Hepatocyte (in vitro differentiated cells): ENCODE data around the gene SKP1. TPM values are rescaled to one million over a fixed set of nuclear protein-coding genes. Genes with fewer than 3 reads are reported as not detected.
A peak's percentile ranks its signal among the peaks of the same experiment; 100 is the strongest.

Experiments
- DNase-seq: peaks from one replicate; pipeline ENCODE4 v3.0.0-alpha.2; 2016; ENCODE audit warnings: low spot score
- H2AFZ ChIP-seq: fragments of 200-600 bp; sonication (generic); 2 replicates; pipeline ENCODE4 v1.6.0; 2016; ENCODE audit warnings: antibody characterized with exemption, mild to moderate bottlenecking
- H3K27ac ChIP-seq: fragments of 200-600 bp; sonication (generic); 2 replicates; pipeline ENCODE4 v1.5.1; 2016; ENCODE audit warnings: mild to moderate bottlenecking
- H3K27me3 ChIP-seq: fragments of 200-600 bp; sonication (generic); 2 replicates; pipeline ENCODE4 v1.6.1; 2016
- H3K36me3 ChIP-seq: fragments of 200-600 bp; sonication (generic); replicated peaks from 2 replicates; pipeline ENCODE4 v1.5.1; 2016; ENCODE audit warnings: low read depth; ENCODE audit not compliant: insufficient read depth
- H3K4me1 ChIP-seq: fragments of 200-600 bp; sonication (generic); 2 replicates; pipeline ENCODE4 v1.5.1; 2016; ENCODE audit warnings: mild to moderate bottlenecking, moderate library complexity; ENCODE audit not compliant: insufficient read depth
- H3K4me2 ChIP-seq: fragments of 200-600 bp; sonication (generic); 2 replicates; pipeline ENCODE4 v1.6.0; 2016
- H3K4me3 ChIP-seq: fragments of 200-600 bp; sonication (generic); 2 replicates; pipeline ENCODE4 v1.5.1; 2016; ENCODE audit warnings: mild to moderate bottlenecking
- H3K79me2 ChIP-seq: fragments of 200-600 bp; sonication (generic); 2 replicates; pipeline ENCODE4 v1.6.0; 2017; ENCODE audit warnings: mild to moderate bottlenecking
- H3K9me2 ChIP-seq: fragments of 200-600 bp; sonication (generic); replicated peaks from 2 replicates; pipeline ENCODE4 v1.6.0; 2017; ENCODE audit warnings: mild to moderate bottlenecking; ENCODE audit not compliant: insufficient read depth
- H3K9me3 ChIP-seq: fragments of 200-600 bp; sonication (generic); 2 replicates; pipeline ENCODE4 v1.5.1; 2016; ENCODE audit warnings: low read depth, mild to moderate bottlenecking
- H4K20me1 ChIP-seq: fragments of 200-600 bp; sonication (generic); 2 replicates; pipeline ENCODE4 v1.6.0; 2016; ENCODE audit warnings: mild to moderate bottlenecking; ENCODE audit not compliant: insufficient read depth, poor library complexity, severe bottlenecking
- EZH2 ChIP-seq: fragments of 200-600 bp; sonication (generic); IDR thresholded peaks from 2 replicates; pipeline ENCODE4 v1.6.1; 2016; ENCODE audit warnings: antibody characterized with exemption, mild to moderate bottlenecking, borderline replicate concordance
- EZH2phosphoT487 ChIP-seq: fragments of 200-600 bp; sonication (generic); IDR thresholded peaks from one replicate; pipeline ENCODE4 v1.6.1; 2018; ENCODE audit warnings: antibody characterized with exemption, mild to moderate bottlenecking, low read depth, moderate library complexity; ENCODE audit not compliant: unreplicated experiment, severe bottlenecking
- WGBS: methylation state at CpG from one replicate; pipeline ENCODE4 v1.1.6; 2016; ENCODE audit warnings: low lambda C conversion rate; ENCODE audit errors: missing lambda C conversion rate; 5-methylcytosine and 5-hydroxymethylcytosine counted together
- polyA plus RNA-seq: library from polyadenylated mRNA; unstranded; fragments of >200 nt; fragmentation: Nextera tagmentation; extraction: Ambion mirVana; gene quantifications from 2 replicates; pipeline ENCODE4 v1.2.1, GENCODE V29; 2016
- total RNA-seq: library from RNA; depleted of rRNA; stranded (reverse); fragments of >200 nt; gene quantifications from 2 replicates; pipeline ENCODE4 v1.2.3, GENCODE V29; 2014
- TF ChIP-seq, protein P1 (sequence below): fragments of 200-600 bp; sonication (generic); IDR thresholded peaks from 2 replicates; pipeline ENCODE4 v1.5.1; 2016; ENCODE audit warnings: antibody characterized with exemption, mild to moderate bottlenecking; ENCODE audit not compliant: poor library complexity

The SKP1 gene
- total and polyA plus RNA-seq, 2 experiments from 2014 or later: 543 to 723 TPM

DNA sequence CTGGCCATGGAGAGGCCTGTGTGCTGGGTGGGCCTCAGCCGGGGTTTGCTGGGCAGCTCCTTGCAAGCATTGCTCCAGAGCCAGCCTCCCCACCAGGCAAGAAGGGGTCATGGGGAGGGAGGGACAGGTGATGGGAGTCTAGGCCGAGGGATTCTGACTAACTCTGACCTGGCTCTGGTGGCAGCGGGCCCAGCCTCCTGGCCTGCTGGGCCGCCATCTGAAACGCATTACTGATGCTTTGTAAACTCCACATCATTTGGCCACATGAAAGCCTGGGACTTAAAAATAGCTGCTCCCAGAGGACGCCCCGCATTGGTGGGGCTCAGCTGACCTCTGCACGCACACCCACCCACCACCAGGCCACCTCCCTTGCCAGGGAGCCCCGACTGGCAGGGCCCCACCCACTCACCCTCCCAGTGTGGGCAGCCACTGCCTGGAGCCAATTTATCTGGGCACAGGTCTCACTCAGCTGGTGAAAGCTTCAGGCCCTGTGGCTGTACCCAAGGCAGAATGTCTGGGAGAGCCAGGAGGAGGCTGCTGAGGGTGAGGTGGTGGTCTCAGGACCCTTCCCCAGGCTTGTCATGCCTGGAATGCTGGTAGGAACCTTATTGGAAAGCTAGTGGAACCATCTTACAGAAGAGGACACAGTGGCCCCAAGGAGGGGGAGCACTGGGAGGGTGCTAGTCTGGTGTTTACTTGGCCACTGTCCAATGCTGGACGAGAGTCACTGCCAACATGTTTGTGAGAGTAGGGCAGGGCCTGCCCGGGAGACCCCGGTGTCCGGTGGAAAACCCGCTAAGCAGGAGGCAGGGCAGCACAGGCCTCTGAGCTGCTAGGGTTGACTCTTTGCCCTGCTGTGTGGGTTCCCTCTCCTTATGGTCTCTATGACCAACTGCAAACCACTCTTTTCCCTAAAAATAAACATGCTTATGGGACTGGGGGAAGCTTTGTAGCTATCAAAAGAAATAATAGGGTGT, 51.4 kb downstream of the SKP1 start:
- 69% methylated on average over 11 of the region's 14 CpGs for WGBS
- Histone ChIP-seq H3K4me2 (no peak overlapping the region), H2AFZ (no peak overlapping the region), H3K79me2 (no peaks in the 10 kb centered on the region), H3K36me3 (no peaks in the 10 kb centered on the region), H3K4me1 (peaks cover 12% of the 10 kb centered on the region), H3K27me3 (no peaks in the 10 kb centered on the region), H4K20me1 (no peaks in the 10 kb centered on the region), H3K9me3 (no peaks in the 10 kb centered on the region), H3K4me3 (no peak overlapping the region), H3K9me2 (no peaks in the 10 kb centered on the region), H3K27ac (peak overlapping the region; percentile 42)
- TF ChIP-seq, protein P1, sequence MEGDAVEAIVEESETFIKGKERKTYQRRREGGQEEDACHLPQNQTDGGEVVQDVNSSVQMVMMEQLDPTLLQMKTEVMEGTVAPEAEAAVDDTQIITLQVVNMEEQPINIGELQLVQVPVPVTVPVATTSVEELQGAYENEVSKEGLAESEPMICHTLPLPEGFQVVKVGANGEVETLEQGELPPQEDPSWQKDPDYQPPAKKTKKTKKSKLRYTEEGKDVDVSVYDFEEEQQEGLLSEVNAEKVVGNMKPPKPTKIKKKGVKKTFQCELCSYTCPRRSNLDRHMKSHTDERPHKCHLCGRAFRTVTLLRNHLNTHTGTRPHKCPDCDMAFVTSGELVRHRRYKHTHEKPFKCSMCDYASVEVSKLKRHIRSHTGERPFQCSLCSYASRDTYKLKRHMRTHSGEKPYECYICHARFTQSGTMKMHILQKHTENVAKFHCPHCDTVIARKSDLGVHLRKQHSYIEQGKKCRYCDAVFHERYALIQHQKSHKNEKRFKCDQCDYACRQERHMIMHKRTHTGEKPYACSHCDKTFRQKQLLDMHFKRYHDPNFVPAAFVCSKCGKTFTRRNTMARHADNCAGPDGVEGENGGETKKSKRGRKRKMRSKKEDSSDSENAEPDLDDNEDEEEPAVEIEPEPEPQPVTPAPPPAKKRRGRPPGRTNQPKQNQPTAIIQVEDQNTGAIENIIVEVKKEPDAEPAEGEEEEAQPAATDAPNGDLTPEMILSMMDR: no peak
- TF ChIP-seq EZH2 (no peak), EZH2phosphoT487 (no peak)
- peak; percentile 37 for DNase-seq

DNA sequence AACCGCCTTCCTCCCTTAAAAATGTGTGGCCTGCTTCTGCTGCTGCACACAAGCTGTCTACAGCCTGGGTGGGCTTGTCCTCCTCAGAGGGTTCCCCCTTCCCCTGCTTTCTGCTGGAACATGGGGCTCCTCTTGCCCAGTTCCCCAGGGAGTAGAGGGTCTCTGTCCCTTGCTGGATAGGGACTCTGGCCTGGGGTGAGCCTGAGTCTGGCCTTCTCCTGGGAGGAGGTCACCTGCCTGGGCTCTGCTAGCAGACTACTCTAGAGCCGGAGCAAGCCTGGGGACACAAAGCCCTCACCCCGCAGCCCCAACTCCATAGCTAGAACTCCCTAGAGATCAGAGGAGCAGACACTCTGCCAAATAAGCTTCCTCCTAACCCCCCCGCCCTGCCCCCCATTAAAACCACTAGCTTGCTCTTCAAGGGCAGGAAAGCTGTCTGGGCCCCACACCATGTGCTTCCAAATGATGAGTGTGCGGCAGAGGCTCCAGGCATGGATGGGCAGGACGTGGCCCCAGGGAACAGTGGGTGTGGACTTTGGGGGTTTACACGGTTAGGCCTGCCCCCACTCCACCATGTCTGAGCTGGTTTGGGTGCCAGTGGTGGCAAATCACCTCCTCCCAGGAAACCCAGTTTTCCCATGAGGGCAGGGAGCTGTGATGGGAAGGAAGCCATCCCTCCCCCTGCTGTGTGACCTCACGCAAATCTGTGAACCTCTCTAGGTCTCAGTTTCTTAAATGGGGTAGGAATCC, 52.3 kb downstream of the SKP1 start:
- Histone ChIP-seq H3K4me1 (peaks cover 12% of the 10 kb centered on the region), H3K4me2 (no peak overlapping the region), H3K4me3 (no peak overlapping the region), H2AFZ (no peak overlapping the region), H3K79me2 (no peaks in the 10 kb centered on the region), H3K36me3 (no peaks in the 10 kb centered on the region), H3K9me3 (no peaks in the 10 kb centered on the region), H3K27me3 (no peaks in the 10 kb centered on the region), H3K9me2 (no peaks in the 10 kb centered on the region), H3K27ac (no peak overlapping the region), H4K20me1 (no peaks in the 10 kb centered on the region)
- DNase-seq: no peak
- TF ChIP-seq EZH2phosphoT487 (no peak), EZH2 (no peak)
- TF ChIP-seq, protein P1: no peak
- WGBS: 88% methylated on average over 7 of the region's 8 CpGs

DNA sequence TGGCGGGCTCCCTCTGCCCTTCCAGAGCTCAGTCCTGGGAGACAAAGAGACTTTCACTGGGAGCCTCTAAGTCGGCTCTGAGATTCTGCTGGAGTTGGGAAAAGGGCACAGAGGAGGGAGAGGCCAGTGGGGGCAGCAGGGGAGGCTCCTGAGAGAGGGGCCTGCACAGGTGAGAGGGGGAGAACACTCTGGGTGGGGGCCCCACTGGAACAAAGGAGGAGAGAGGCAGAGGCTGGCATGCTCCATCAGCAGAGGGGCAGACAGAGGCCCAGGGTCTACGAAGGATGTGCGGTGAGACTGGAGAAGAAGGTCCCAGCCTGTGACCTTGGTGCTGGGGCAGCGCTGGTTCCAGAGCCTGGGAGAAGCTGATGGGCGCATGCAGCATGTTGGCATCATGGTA, 53.4 kb downstream of the SKP1 start:
- no peak overlapping the region for H3K27ac ChIP-seq

More for the DNA sequence above, 53.4 kb downstream of the SKP1 start:
- Histone ChIP-seq H3K4me2 (no peak overlapping the region), H3K4me3 (no peak overlapping the region), H3K79me2 (no peaks in the 10 kb centered on the region), H4K20me1 (no peaks in the 10 kb centered on the region), H3K9me3 (no peaks in the 10 kb centered on the region), H3K36me3 (no peaks in the 10 kb centered on the region), H3K4me1 (peaks cover 12% of the 10 kb centered on the region), H2AFZ (no peak overlapping the region), H3K9me2 (no peaks in the 10 kb centered on the region), H3K27me3 (no peaks in the 10 kb centered on the region)
- no peak for DNase-seq
- 92% methylated on average over 6 of the region's 6 CpGs for WGBS
- TF ChIP-seq, protein P1: no peak
- no peak for TF ChIP-seq EZH2
